ENCODE measurements around the gene DRAP1.

- TF ChIP-seq CTCF (IDR thresholded peaks at IDR 0.05; ENCODE audit: insufficient read depth, low read depth, low read length) (no peak), EZH2 (IDR thresholded peaks at IDR 0.05; ENCODE audit: insufficient read depth, low read length) (no peak)
These were observed 750 bp upstream of the DRAP1 start, which contains the start of gene C11orf68 for GRCh38 chr11:65918211-65919140.
